ENCODE measurements around the gene TSPAN3.

Gene TSPAN3

DNA sequence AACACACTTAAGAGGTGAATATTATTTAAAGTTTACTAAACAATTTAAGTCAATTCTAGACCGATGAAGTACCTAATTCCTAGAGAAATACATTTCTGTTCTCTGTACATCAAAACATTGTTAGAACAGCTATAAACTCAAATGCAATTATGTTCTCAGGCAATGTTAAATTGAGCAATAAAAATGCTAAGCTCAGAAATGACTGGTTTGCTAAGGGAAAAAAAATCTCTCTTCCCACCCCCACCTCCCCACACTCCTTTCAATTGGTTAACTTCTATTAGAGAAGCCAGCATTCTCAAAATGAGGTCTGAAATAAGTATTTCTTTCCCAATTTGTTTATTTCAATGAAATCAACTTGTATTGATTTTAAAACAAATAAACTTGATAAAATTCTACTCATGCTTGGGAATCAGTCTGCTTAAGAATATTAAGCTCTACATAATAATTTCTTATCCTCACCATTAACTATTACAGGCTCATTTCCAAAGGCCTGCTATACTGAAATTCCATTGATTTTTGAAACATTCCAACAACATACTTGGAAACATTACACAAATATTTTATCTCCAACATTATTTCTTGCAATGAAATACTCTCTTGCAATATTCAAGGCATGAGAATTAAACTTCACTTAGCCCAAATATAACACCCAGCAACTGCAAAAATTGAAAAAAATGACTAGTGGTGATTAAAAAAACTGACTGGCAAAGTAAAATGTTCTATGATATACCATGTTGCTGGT lies 22.6 kb downstream of the TSPAN3 start:
- no peak for DNase-seq

DNA sequence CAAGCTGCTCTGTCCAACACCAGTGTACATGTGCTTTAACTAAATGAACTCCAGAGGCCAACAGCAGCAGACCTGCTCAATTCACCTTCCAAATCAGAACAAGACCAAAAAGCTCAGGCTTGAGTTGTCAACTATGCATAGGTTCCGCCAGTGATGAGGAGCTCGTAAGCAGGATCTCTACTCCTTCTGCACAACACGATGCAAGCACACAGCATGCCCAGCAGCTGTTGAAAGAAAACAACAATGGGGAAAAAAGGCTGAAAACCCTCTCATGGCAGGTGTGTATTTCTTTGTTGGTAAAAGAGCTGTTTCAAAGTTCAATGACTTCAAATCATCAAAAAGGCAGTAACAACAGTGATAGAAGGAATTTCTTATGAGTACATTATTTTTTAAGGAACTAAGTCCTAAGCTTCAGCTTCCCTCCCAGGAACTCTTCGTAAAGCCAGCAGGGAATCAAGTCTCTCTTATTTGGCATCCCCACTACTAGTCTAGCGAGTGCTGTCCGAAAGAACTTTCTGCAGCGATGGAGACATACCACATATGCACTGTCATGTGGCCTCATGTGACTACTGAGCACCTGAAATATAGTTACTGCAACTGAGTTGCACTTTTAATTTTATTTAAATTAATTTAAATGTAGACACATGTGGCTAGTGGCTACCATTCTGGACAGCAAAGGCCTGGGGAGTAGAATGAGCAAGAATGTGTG lies 24.1 kb downstream of the TSPAN3 start:
- DNase-seq: no peak

DNA sequence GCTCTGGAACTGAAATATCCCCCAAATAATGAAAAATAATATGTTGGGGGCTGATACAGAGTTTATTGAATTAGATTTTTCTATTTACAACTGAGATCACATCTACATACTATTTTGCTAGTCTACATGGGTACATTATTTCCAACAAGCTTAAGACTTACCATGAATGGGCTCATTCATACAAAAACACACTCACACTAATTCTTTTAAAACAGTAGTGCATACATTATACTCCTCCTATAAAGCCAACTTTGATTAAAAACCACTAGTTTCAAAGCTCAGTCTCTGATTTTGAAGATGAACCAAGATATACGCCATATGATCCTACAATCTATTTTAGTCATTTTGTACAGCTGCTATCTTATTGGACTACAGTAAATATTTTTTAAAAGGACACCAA lies 24.9 kb downstream of the TSPAN3 start:
- DNase-seq: no peak

DNA sequence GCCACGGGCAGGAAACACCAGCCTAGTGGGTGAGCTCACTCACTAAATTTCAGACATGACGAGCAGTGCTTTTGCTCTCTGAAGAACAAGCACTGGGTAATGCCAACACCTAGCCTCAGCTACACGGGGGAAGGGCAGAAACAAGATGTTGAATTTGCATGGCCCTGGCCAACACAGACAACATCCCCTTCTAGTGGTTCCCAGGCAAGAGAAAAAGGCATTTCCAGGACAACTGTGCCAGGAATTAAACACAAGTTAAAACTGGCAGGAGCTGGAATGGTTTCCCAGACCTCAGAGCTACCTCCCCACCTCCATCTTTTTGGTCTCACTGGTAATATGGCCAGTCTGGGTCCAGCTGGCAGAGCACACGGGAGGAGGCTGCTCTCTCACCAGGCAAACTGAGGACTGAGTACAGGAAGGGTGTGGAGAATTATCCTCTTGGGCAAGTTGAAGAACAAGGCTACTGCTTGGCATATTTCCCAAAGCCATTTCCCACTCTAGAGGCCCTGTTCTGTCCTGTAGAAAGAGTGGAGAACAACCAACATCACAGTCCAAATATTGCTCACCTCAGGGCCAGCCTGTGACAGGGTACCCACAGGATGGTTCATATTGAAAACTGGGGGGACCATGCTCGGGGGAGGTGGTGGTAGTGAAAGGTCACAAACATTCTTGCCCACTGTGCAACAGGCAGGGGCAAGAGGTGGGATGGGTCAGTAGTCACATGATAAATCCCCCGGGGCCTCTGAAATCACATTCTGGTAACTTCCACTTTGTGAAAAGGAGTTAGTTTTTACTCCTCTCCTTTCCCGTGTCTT lies 26.5 kb downstream of the TSPAN3 start:
- DNase-seq: no peak

DNA sequence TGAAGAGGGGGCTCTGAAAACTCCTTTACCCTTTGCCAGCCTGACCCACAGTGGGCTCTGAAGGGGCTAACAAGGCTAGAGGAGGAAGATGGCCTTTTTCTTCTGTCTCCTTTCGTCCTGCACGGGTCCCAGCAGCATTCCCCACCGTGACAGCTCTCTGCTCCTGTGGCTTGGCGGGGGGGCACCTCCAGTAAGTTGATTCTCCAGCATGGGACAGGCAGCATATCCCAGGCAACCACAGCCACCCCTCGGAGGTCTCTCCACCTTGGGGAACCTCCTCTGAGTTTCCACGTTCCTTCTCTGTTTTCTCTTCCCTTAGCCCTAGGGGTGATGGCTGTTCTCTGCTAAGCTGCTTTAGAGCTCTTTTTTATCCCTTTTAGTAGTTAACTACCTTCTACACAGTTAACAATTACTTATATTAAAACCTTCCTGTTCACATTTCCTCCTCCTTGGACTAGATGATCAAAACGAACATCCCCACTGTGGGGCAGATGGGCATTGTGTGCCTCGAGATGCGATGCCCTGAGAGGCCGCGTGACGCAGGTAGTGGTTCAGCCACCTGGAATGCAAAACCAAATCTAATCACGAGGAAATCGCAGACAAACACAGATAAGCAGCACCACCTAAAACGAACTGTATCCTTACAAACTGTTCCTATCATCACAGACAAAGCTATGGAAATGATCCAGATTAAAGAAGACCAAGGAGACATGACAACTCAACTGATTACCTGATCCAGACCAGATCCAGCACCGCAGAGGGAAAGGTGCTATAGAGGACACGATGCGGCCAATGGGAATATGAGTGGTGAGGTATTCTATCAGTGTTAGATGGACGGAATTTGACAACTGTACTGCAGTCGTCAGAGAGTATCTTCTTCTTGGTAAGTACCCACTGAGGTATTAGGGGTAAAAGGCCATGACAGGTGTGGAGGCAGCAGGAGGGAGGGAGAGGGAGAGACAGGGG lies 27.7 kb downstream of the TSPAN3 start:
- no peak for DNase-seq

DNA sequence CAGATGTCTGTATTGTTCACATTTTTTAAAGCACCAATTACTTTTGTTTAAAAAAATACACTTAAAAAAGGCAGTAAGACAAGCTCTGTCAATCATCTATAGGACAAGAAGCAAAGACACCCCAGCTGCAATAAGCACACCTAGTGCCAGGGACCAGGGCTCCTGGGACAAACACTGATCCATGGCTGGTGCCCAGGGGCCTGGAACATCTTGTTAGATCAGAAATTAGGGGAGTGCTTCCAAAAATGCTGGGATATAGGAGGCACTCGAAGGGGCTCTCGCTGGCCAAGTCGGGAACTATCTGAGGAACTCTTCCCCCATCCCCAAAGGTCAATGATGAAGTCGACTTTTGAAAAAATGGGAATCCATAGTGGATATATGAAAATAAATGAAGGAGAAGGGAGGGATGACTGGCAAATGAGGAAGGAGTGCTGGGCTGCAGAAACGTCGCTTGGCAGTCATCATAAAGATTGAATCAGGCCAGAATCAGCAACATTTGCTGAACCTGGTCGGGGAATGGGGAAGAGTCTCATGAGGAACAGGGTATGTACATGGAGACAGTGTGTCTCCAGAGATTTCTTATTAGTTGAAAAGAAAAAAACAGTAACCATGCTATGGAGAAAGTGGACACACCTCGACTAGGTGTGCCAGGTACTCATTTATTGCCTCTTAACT lies 28.5 kb downstream of the TSPAN3 start:
- no peak for DNase-seq

DNA sequence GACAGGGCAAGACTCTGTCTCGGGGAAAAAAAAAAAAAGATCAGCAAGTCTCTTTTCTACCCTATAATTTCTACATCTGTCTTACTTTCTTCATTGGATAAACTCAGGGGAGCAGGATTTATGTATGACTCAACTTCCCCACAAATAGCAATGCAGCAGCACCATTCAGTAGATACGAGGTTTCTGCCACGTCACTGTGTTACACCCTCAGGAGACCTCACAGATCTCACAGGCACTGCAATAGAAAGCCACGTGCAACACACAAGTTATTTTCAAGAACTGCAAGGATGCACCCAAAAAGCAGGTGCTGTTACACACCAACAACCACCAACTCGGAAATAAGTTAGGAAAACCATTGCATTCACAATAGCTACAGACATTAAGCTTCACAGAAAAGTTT lies 30.2 kb downstream of the TSPAN3 start:
- no peak for DNase-seq

DNA sequence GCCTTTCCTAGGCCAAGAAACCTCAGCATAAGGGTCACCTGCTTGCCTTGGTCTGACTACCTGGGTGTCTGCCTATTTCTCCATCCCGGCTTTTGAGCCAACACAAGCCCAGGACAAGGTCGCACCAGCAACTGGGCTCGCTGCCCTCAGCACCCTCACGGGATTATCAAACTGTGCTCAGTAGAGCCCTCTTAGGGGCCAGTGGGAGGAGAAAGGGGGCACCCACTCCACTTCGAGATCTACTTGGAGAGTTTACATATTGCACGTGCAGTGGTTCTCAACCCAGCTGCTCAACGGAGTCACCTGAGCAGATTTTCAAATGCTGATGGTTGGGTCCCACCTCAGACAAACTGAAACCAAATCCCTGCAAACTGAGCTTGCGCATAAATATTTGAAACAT lies 31.1 kb downstream of the TSPAN3 start:
- no peak for DNase-seq

DNA sequence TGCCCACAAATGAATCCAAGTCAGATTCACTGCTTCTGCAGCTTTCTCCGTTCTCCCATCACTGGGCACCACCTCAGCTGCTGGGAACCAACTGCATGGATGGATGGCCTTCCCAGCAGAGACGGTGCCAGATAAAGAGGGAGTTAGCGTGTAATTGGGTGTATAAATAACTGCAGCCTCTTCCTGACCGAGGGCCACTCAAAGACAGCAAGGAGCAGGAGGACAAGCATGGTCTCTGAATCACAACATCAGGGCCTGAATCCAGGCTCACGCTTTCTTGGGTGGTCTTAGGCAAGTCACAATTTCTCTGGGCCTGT lies 31.7 kb downstream of the TSPAN3 start:
- DNase-seq: no peak

DNA sequence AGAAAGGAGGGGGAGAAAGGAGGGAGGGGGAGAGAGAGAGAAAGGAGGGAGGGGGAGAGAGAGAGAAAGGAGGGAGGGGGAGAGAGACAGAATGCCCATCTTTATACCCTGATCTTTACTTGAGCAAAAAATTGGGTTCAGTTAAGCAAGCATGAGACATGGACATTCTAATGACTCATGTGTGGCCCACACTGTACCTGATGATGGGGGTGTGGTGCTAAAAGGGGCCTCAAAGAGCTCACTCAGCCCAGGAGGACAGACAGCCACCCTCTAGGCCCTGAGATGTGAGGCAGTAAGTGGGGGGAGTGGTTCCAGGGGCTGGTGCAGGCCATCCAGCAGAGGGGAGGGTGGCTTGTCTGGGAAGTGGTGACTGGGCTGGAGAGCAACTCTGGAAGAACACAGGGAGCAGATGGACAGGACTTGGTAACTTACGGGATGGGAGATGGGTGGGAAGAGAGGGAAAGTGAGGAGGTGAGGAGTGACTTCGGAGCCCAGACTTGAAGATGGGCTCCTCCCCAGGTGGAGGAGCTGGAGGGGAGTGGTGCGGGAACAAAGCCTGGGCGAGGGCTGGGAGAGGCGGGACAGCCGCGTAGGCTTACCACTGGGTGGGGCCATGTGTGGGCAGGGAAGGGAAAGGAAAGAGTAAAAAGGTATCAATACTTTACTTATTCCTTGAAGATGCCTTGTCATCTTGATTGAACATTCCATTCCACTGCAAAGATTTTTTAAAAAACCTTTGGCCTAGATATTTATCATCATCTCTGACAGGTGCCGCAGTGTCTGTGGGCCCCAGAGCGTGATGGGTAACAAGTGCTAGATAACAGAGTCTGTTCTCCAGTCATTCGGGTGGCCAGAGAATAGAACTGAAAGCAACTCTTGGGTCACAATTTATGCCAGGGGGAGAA lies 32.3 kb downstream of the TSPAN3 start:
- no peak for DNase-seq

DNA sequence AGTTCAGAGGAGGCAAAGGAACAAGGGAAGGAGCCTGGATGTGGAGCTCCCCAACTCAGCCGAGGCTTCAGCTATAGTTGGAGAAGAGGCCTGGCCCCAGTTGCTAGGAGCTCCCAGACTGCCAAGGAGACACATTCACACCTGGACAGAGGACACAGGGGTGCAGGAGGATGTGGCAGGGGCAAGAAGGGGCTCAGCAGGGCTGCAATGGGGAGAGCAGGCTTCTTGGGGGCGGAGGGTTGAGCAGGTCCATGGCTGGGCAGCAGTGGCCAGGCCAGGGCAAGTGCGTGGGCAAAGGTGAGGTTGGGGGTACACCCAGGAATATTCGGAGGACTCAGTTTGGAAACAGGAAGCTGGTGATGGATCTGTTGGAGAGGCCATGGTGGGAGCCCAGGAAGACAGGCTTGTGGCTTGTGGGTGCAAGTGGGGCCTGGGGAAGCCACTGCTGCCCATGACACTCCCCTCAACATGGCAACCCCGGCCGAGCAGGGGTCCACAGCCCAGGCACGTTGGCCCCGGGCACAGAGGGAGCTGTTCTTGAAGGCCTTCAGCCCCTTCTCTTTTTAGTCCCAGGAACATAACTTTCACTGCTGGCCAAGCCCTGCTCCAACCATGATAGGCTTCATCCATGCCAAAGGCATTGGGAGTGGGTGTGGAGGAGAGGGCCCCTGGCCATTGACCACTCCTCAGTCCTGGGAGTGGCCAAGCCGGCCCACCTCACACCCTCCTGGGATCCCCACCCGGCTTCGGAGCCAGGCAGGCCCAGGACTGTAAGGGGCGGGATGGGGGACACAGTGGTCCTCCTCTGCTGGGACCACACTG lies 33.3 kb downstream of the TSPAN3 start:
- DNase-seq: no peak

DNA sequence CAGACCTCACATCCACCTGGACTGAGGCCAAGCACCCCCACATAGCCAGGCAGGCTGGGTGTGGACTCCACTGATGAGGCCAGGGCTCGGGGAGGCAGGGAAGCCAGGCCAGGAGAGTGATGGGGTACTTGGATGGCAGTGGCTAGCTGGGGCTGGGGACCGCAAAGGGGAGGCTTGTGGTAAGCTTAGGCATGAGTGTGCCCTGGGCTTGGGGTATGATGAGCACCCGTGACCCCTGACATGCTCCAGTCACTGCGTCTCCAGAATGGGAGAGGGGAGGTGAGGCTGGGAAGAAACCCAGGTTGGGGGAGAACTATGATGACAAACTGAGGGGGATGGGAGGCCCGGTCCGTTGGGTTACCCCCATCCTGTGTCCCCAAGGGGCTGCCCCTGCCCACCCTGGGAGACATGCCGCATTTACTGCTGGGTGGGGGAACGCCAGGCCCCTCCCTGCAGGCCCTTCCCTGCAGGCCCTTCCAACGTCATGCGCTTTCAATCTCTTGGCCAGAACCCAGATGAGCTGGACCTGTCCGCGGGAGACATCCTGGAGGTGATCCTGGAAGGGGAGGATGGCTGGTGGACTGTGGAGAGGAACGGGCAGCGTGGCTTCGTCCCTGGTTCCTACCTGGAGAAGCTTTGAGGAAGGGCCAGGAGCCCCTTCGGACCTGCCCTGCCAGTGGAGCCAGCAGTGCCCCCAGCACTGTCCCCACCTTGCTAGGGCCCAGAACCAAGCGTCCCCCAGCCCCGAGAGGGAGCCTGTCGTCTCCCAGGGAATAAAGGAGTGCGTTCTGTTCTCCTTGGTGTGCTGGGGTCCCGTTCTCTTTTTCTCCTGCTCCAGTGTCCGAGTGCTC lies 34.1 kb downstream of the TSPAN3 start:
- DNase-seq: no peak

DNA sequence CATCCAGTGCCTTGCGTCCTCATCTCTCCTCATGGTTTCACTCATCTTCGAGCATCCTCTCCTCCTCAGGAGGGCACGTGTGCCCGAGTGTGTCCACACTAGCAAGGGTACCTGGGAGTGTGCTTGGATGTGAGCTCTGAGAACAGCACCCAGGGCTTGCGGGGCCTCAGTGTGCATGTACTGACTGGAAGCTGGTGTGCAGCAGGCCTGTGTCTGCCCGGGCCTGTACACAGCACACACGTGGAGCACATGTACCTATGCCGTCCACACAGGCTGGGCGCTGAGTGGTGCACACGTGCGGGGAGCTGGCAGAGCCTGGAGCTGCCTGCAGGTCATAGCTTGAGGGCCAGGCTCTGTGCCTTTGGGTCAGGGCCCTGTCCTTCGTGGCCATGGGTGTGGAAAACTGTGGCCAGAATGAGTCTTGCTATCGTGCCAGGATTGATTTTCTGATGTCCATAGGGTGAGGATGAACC lies 34.9 kb downstream of the TSPAN3 start:
- DNase-seq: no peak

DNA sequence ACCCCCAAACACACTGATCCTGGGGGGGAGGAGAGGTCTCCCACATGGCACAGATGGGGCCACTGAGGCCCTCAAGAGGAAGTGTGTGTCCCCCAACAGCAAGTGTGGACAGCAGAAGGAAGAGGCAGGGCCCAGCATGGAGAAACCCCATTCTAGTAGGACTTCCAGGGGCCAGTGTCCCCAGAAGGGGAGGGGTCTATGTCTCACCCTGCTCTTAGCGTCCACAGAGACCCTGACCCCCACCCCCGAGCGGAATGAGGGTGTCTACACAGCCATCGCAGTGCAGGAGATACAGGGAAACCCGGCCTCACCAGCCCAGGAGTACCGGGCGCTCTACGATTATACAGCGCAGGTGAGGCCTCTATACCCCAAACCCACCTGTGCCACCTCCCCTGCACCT lies 35.3 kb downstream of the TSPAN3 start:
- DNase-seq: no peak

DNA sequence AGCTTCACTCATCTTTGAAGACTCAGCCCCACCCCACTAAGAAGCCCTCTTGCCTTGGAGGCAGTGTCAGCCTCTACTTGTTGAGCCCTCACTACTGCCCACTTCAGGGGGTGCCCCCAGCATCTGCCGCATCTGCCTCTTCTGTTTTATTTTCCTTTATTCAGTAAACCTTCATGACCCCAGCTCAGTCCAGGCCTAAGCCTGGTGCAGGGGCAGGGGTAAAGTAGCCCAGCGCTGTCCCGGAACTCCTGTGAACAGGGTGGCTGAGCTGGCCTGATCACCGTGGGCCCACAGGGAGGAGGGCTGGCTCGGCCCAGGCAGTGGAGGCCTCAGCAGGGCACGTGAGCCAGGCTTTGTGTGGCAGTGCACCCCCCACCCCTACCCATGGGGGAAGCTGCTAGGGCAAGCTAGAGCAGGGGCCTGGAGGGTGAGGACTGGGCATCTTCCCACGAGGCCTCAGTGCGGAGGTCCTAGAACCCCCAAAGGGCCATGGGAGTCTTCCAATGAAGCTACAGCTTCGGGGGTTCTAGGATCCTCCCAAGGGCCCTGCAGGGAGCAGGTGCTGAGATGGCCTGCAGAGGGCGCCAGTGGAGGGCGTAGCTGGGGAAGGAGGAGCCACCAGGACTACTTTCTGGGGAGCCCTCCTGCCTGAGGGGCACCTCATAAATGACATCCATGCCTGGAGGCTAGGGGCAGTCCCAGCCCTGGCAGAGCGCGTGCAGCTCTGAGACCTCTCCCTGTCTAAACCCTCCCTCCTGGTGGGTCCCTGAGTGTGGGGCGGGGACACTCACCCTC lies 36.0 kb downstream of the TSPAN3 start:
- no peak for DNase-seq

DNA sequence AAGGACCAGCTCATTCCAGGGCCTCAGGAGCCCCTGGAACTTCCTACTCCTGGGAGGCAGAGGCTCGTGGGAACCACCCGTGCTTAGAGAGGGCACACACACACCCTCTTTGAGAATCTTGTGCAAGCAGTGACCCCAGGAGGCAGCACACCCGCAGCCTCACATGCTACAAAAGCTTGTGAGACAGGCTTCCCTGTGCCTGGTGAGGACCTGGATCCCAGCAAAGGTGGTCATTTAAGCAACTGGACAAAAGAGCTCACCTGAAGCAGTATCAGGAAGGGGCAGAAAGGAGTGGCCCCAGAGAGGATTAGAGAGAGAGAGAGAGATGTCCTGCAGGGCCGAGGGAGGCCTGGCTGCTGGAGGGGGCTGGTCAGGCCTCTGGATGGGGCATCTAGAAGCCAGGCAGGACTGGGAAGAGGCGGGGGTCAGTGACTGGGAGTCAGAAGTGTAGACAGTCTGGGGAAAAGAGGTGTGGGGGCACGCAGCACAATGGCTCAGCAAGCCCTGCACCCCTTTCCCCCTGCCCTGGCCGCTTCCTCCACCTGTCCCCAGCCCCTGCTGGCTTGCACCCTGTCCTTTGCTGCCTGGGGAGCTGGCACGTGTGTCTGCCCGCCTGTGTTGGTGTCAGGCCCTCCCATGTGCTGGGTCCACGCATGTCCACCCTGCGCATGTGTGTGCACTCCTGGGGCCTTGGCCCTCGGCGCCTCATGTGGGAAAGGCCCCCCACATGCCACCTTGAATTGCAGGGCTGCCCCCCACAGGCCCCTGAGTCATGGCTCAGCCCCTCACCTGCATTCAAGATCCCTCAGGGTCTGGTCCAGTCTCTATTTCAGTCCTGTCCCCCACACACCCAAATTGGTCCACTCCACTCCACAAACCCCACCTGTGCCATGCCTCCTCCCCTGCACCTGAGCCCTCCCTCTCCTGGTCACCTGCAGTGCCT lies 36.9 kb downstream of the TSPAN3 start:
- no peak for DNase-seq

DNA sequence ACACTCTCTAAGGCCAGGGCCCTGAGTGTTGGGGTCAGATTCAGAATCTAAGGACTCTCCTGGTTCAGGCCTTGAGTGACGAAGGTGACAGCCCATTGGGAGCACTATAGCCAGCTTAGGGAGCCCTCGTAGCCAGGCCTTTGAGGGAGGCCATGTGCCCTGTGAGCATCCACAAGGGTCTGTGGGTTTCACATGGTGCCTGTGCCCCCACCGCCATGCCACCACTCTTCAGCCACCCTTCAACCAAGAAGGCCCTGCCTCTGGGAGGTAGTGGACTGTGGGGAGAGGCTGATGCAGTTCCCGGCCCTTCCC lies 37.5 kb downstream of the TSPAN3 start:
- no peak for DNase-seq
